C4-2B (cell line): Measurements from ENCODE around the gene CREB5.
"Not testable (repeated sequence)": the region's sequence is repeated elsewhere in the genome, so short reads cannot be mapped to it uniquely, and the experiment has no call there.

Source experiments
- H3K27ac ChIP-seq: fragments of 450-650 bp; 2 replicates; pipeline ENCODE4 v1.5.1; 2017
- CTCF ChIP-seq: fragments of 450-650 bp; conservative IDR thresholded peaks from 2 replicates; pipeline ENCODE4 v1.5.1; 2017; ENCODE audit warnings: mild to moderate bottlenecking
- ZFX ChIP-seq: fragments of 450-650 bp; IDR thresholded peaks from 2 replicates; pipeline ENCODE4 v1.6.1; 2017

Gene CREB5

GRCh38 chr7:28392289-28392688 is 20.0 kb upstream of the CREB5 start:
- H3K27ac ChIP-seq, result no peak overlapping the region
- TF ChIP-seq ZFX, result no peak
- no peak for TF ChIP-seq CTCF

DNA sequence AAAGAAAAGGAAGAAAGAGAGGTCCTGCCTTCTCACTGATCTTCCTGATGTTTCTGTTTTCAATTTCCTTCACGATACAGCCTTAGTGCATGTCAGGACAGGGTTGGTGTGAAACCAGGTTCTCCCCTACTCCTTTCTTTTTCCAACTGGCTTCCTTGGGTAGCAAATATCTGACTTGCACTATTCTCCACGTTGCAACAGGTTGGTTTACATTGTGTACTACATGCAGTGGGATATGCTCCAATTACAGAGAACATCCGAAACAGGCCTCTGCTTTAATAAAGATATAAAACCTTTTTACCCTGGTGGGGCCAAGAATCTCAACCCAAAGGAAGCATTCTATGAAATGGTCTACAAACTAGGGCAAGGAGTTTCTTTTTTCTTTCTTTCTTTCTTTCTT is 16.9 kb upstream of the CREB5 start:
- TF ChIP-seq ZFX (no peak), CTCF (no peak)

DNA sequence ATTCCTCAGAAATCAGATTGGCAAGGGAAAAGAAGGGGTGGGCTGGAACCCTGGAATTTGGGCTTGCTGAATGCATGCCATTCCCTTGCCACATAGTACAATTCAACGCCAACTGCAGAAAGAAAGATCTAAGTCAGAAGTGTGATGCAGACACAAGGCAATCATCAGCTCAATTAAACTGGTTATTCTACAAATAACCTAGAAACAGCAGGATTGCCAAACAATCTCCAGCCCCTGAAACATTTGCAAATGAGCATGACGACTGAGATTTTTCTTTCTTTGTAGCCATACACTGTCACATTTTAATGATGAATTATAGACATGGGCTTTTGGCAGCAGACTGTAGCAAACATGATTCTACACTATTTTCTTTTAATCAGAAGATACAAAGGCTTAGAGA is 16.5 kb upstream of the CREB5 start:
- TF ChIP-seq ZFX (no peak), CTCF (no peak)
- no peak overlapping the region for H3K27ac ChIP-seq

More for the DNA sequence above, 16.9 kb upstream of the CREB5 start:
- no peak overlapping the region for H3K27ac ChIP-seq

DNA sequence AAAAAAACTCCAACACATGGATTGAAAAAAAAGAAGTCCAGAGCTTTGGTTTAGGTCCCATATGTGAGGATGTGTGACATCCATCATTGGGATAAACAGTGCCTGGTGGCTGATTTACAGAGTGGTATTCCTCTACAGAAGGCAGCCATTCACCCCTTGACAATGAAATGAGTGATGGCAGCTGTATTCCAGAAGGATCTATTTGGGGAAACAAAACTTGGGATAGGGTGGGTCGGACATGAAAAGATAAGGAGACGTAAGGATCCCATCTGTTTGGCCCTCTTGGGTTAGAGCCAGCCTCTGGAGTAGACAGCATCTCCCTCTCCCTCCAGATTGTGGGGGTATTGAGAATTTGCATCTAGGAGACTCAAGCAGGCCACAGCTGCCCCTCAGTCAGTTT is 15.2 kb upstream of the CREB5 start:
- no peak overlapping the region for H3K27ac ChIP-seq
- TF ChIP-seq CTCF, result no peak
- TF ChIP-seq ZFX, result no peak

- TF ChIP-seq CTCF (no peak), ZFX (no peak)
- H3K27ac ChIP-seq, result no peak overlapping the region
Observed at GRCh38 chr7:28400838-28401360, 11.4 kb upstream of the CREB5 start.

DNA sequence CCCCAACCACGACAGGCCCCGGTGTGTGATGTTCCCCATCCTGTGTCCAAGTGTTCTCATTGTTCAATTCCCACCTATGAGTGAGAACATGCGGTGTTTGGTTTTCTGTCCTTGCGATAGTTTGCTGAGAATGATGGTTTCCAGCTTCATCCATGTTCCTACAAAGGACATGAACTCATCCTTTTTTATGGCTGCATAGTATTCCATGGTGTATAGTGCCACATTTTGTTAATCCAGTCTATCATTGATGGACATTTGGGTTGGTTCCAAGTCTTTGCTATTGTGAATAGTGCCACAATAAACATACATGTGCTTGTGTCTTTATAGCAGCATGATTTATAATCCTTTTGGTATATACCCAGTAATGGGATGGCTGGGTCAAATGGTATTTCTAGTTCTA is 10.8 kb upstream of the CREB5 start:
- not testable (repeated sequence) for H3K27ac ChIP-seq

DNA sequence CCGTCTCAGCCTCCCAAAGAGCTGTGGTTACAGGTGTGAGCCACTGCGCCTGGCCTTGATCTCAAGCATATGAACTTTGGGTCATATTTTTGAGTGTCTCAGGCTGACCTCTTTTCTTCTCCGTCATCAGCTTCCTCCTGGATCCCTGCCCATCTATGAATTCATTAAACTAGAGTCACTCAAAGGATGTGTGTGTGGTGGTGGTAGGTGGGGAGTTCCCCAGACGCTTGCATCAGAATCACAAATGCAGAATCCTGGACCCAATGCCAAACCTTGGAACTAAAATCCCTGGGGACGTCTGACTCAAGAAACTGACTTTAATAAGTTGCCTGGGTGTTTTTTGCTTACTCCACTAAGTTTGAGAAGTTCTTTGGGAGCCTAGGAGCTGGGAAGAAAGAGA is 6.7 kb upstream of the CREB5 start:
- TF ChIP-seq ZFX (no peak), CTCF (no peak)

DNA sequence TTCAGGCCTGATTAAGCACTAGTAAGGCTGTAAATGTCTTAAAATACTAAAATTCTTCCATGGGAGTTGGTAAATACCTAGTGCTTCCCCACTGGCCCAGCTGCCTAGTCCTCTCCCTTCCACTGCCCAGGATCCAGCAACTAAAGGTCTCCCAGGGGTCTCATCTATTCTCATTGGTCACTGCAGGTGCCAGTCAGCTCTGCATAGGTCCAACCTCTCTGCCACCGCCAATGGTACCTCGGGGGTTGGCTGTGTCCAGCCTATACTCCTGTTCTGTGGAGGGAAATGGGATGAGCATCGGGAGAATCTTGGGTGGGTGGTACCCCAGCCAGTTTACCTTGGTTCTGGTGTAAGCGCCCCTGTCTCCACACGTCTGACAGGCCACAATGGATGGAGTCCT is 6.1 kb upstream of the CREB5 start:
- TF ChIP-seq ZFX (no peak), CTCF (no peak)
- H3K27ac ChIP-seq, result no peak overlapping the region

More for the DNA sequence above, 6.7 kb upstream of the CREB5 start:
- no peak overlapping the region for H3K27ac ChIP-seq
